IMR-90 (cell line): Measurements from ENCODE around the gene SFXN3. TPM values are rescaled to one million over a fixed set of nuclear protein-coding genes. Genes with fewer than 3 reads are reported as not detected.

Experiments used
- ATAC-seq: fragments of 200-7000 bp; cut with Tn5 transposase; 2 replicates; pipeline ENCODE4 v1.9.1; 2020; ENCODE audit warnings: low read depth, mild to moderate bottlenecking, moderate library complexity
- BruUV-seq: library from RNA; stranded (reverse); fragments of 400-500 nt; replicated peaks from 2 replicates; lab custom pipeline; 2021; lab: Mats Ljungman, UMichigan
- CTCF ChIA-PET: fragments of 300-600 bp; formaldehyde crosslinking; extraction: SDS; loops from one replicate; lab custom pipeline; 2021; ENCODE audit warnings: antibody characterized with exemption; lab: Yijun Ruan, JAX
- POLR2A ChIA-PET: fragments of 300-600 bp; sonication (Branson Sonifier 250); formaldehyde crosslinking; loops from one replicate; lab custom pipeline; 2022; ENCODE audit warnings: antibody characterized with exemption; ENCODE audit not compliant: unreplicated experiment; lab: Charles Lee
- DNase-seq: peaks from one replicate; pipeline ENCODE4 v3.0.0; 2013
- H2AFZ ChIP-seq: replicated peaks from 2 replicates; pipeline ENCODE3; 2013; ENCODE audit warnings: low read length, mild to moderate bottlenecking; ENCODE audit not compliant: poor library complexity
- H2AK5ac ChIP-seq: 2 replicates; pipeline ENCODE4 v1.6.1; 2013; ENCODE audit warnings: low read depth, low read length, inconsistent platforms
- H2AK9ac ChIP-seq: replicated peaks from 2 replicates; pipeline ENCODE3; 2013; ENCODE audit warnings: mild to moderate bottlenecking, low read depth, low read length, moderate library complexity; ENCODE audit not compliant: poor library complexity
- H2BK120ac ChIP-seq: 2 replicates; pipeline ENCODE4 v1.6.1; 2013; ENCODE audit warnings: low read depth, low read length, inconsistent platforms
- H2BK15ac ChIP-seq: 3 replicates; pipeline ENCODE4 v1.6.1; 2013; ENCODE audit warnings: low read depth, low read length, inconsistent platforms
- H2BK20ac ChIP-seq: 2 replicates; pipeline ENCODE4 v1.6.1; 2013; ENCODE audit warnings: low read depth, mild to moderate bottlenecking, inconsistent platforms, low read length, moderate library complexity
- H2BK5ac ChIP-seq: 2 replicates; pipeline ENCODE4 v1.6.1; 2013; ENCODE audit warnings: mild to moderate bottlenecking, low read depth, low read length, inconsistent platforms; ENCODE audit not compliant: poor library complexity, severe bottlenecking
- H3K14ac ChIP-seq: replicated peaks from 2 replicates; pipeline ENCODE4 v1.6.1; 2013; ENCODE audit warnings: low read depth, low read length, inconsistent platforms
- H3K18ac ChIP-seq: 2 replicates; pipeline ENCODE4 v1.6.1; 2013; ENCODE audit warnings: low read depth, low read length, control low read depth
- H3K23ac ChIP-seq: 2 replicates; pipeline ENCODE4 v1.6.1; 2013; ENCODE audit warnings: low read depth, low read length, inconsistent platforms
- H3K27ac ChIP-seq: 2 replicates; pipeline ENCODE4 v1.5.1; 2013; ENCODE audit warnings: mild to moderate bottlenecking, control low read depth, low read length; ENCODE audit not compliant: insufficient read depth
- H3K27me3 ChIP-seq: 2 replicates; pipeline ENCODE4 v1.6.1; 2013; ENCODE audit warnings: low read length; ENCODE audit not compliant: control insufficient read depth, insufficient read depth
- H3K36me3 ChIP-seq: 2 replicates; pipeline ENCODE4 v1.6.1; 2013; ENCODE audit warnings: low read length, mixed read lengths; ENCODE audit not compliant: control insufficient read depth, insufficient read depth
- H3K4ac ChIP-seq: 2 replicates; pipeline ENCODE4 v1.6.1; 2013; ENCODE audit warnings: low read depth, low read length, inconsistent platforms
- H3K4me1 ChIP-seq: 2 replicates; pipeline ENCODE4 v1.6.1; 2013; ENCODE audit warnings: low read length, mixed read lengths; ENCODE audit not compliant: control insufficient read depth, insufficient read depth
- H3K4me2 ChIP-seq: 2 replicates; pipeline ENCODE4 v1.6.1; 2013; ENCODE audit warnings: low read depth, mild to moderate bottlenecking, control low read depth, low read length, moderate library complexity
- H3K4me3 ChIP-seq: 2 replicates; pipeline ENCODE4 v1.5.1; 2013; ENCODE audit warnings: low read depth, mild to moderate bottlenecking, control low read depth, low read length, moderate library complexity; ENCODE audit not compliant: insufficient read depth
- H3K56ac ChIP-seq: 2 replicates; pipeline ENCODE4 v1.6.1; 2013; ENCODE audit warnings: low read length, inconsistent platforms; ENCODE audit not compliant: insufficient read depth; ENCODE audit errors: extremely low read depth
- H3K79me1 ChIP-seq, 2 experiments: 2 replicates each; pipeline ENCODE4 v1.6.1; 2013; ENCODE audit warnings: low read length in 2 of 2, inconsistent platforms in 1 of 2, low read depth in 1 of 2
- H3K9ac ChIP-seq: 2 replicates; pipeline ENCODE4 v1.6.1; 2013; ENCODE audit warnings: low read depth, low read length, control low read depth
- H3K9me1 ChIP-seq: 2 replicates; pipeline ENCODE4 v1.6.1; 2013; ENCODE audit warnings: low read length, inconsistent platforms; ENCODE audit not compliant: insufficient read depth
- H3K9me3 ChIP-seq: 2 replicates; pipeline ENCODE4 v1.6.1; 2013; ENCODE audit warnings: low read length; ENCODE audit not compliant: control insufficient read depth, insufficient read depth
- H4K20me1 ChIP-seq: 2 replicates; pipeline ENCODE4 v1.6.1; 2013; ENCODE audit warnings: low read length, inconsistent platforms; ENCODE audit not compliant: insufficient read depth
- H4K5ac ChIP-seq: 2 replicates; pipeline ENCODE4 v1.6.1; 2013; ENCODE audit warnings: mild to moderate bottlenecking, low read depth, low read length, control low read depth
- H4K8ac ChIP-seq, 2 experiments: 2 replicates each; pipeline ENCODE4 v1.6.1; 2013; ENCODE audit warnings: low read depth in 2 of 2, low read length in 2 of 2, control low read depth in 1 of 2, inconsistent platforms in 1 of 2
- H4K91ac ChIP-seq: 2 replicates; pipeline ENCODE4 v1.6.1; 2013; ENCODE audit warnings: low read depth, low read length, inconsistent platforms; ENCODE audit not compliant: insufficient read depth
- BHLHE40 ChIP-seq: fragments of 150-350 bp; IDR thresholded peaks from 2 replicates; pipeline ENCODE4 v1.6.1; 2016; ENCODE audit warnings: mild to moderate bottlenecking, low read depth, low read length
- CEBPB ChIP-seq: IDR thresholded peaks from 2 replicates; pipeline ENCODE4 v1.6.1; 2012; ENCODE audit warnings: low read depth, low read length, improper control_type of control experiment
- CHD1 ChIP-seq: IDR thresholded peaks from 2 replicates; pipeline ENCODE4 v1.6.1; 2012; ENCODE audit warnings: low read depth, low read length, improper control_type of control experiment
- FOS ChIP-seq: fragments of 150-350 bp; IDR thresholded peaks from 2 replicates; pipeline ENCODE4 v1.6.1; 2016; ENCODE audit warnings: low read depth, low read length
- MAFK ChIP-seq: IDR thresholded peaks from 2 replicates; pipeline ENCODE4 v1.6.1; 2012; ENCODE audit warnings: low read depth, low read length, improper control_type of control experiment
- MAZ ChIP-seq: IDR thresholded peaks from 2 replicates; pipeline ENCODE4 v1.6.1; 2012; ENCODE audit warnings: low read depth, mild to moderate bottlenecking, low read length, improper control_type of control experiment, moderate library complexity, borderline replicate concordance
- MXI1 ChIP-seq: IDR thresholded peaks from 2 replicates; pipeline ENCODE4 v1.6.1; 2012; ENCODE audit warnings: low read depth, mild to moderate bottlenecking, low read length, moderate library complexity, borderline replicate concordance
- POLR2A ChIP-seq: IDR thresholded peaks from 2 replicates; pipeline ENCODE4 v1.6.1; 2012; ENCODE audit warnings: mild to moderate bottlenecking, low read depth, low read length
- RAD21 ChIP-seq: IDR thresholded peaks from 2 replicates; pipeline ENCODE4 v1.6.1; 2012; ENCODE audit warnings: low read length, improper control_type of control experiment
- RFX5 ChIP-seq: IDR thresholded peaks from 2 replicates; pipeline ENCODE4 v1.8.0; 2012; ENCODE audit warnings: low read depth, mild to moderate bottlenecking, low read length, moderate library complexity
- SMC3 ChIP-seq: fragments of 150-350 bp; IDR thresholded peaks from 2 replicates; pipeline ENCODE4 v1.6.1; 2016; ENCODE audit warnings: low read depth, mild to moderate bottlenecking, antibody characterized with exemption, low read length, moderate library complexity
- WGBS, 2 experiments: methylation state at CpG; one replicate each; pipeline versions ENCODE4 v1.1.5 to v1.1.7; 2013; ENCODE audit warnings: missing lambda C conversion rate in 2 of 2; ENCODE audit not compliant: insufficient read length in 1 of 2; ENCODE audit errors: extremely low coverage in 2 of 2; 5-methylcytosine and 5-hydroxymethylcytosine counted together
- dilution Hi-C: fragments of 300-500 bp; cut with HindIII; formaldehyde crosslinking; loops from one replicate; pipeline ENCODE4 v1.14.3; 2018; ENCODE audit warnings: low sequenced_read_pairs; ENCODE audit not compliant: unreplicated experiment
- in situ Hi-C: fragments of 300-500 bp; cut with MboI; formaldehyde crosslinking; loops from 3 replicates; pipeline ENCODE4 v1.14.3; 2019; ENCODE audit warnings: low sequenced_read_pairs, inconsistent platforms, mixed read lengths
- intact Hi-C: fragments of 100-400 bp; cut with micrococcal nuclease; formaldehyde crosslinking; loops from 2 replicates; pipeline ENCODE4 v1.10.0; 2022
- polyA plus RNA-seq, 3 experiments: library from polyadenylated mRNA; depleted of rRNA; stranded (reverse); fragments of >200 nt; gene quantifications; 2 replicates each; pipeline ENCODE4 v1.2.3, GENCODE V29; 2012; ENCODE audit warnings: low replicate concordance in 1 of 3
- total RNA-seq: library from RNA; depleted of rRNA; stranded (reverse); fragments of >200 nt; gene quantifications from 2 replicates; pipeline ENCODE4 v1.2.3, GENCODE V29; 2012
- TF ChIP-seq, protein P1 (sequence below): fragments of 150-350 bp; IDR thresholded peaks from 2 replicates; pipeline ENCODE4 v1.6.1; 2016; ENCODE audit warnings: low read depth, mild to moderate bottlenecking, low read length, moderate library complexity, borderline replicate concordance
- TF ChIP-seq, protein P2 (sequence below): conservative IDR thresholded peaks from 2 replicates; pipeline ENCODE4 v1.5.1; 2012; ENCODE audit warnings: mild to moderate bottlenecking, low read depth, low read length, improper control_type of control experiment

SFXN3 gene
- total and polyA plus RNA-seq, 2 of the 4 experiments (the other 2 are of a cell fraction), result 64.7 to 77.2 TPM

DNA sequence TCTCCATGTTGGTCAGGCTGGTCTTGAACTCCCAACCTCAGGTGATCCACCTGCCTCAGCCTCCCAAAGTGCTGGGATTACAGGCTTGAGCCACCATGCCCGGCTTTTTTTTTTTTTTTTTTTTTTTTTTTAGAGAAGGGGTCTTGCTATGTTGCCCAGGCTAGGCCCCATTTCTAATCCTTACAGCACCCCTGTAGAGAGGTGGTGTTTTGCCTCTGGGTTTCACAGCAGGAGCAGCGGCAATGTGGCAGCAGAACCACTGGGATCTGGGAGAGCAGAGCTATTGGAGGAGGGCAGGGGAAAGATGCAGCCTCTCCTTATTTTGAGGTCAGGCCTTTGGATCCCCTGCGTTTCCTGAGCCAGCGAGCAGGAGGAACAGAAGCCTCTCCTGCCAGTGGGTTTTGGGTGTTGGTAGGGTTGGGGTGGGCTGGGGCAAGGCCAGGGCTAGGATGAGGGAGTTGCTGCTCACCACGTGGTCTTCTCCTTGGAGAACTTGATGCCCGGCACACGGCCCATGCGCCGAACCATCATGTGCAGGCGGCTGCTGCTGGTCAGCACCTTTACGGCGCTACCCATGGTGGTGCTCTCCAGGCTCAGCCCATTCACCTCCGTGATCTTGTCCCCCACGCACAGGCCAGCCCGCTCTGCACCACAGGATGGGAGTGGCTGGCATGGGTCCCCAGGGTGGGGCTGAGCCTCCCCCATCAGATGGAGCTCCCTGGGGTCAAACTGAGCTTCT lies 7.9 kb upstream of the SFXN3 start:
- WGBS, 2 experiments, result 83% methylated on average over 9 of the region's 15 CpGs; no CpG with 5 or more reads in 1 of the 2 experiments
- H3K4me2 ChIP-seq, result no peak overlapping the region
- H4K8ac ChIP-seq, result no peak overlapping the region
- intact Hi-C loops, result no loop called here
- H2BK20ac ChIP-seq, result no peak overlapping the region
- no peak overlapping the region for H2AK5ac ChIP-seq
- ATAC-seq (no peak), DNase-seq (no peak)
- no peaks in the 10 kb centered on the region; the same call in 1 of the 2 replicates for H3K4me1 ChIP-seq
- TF ChIP-seq, protein P1, sequence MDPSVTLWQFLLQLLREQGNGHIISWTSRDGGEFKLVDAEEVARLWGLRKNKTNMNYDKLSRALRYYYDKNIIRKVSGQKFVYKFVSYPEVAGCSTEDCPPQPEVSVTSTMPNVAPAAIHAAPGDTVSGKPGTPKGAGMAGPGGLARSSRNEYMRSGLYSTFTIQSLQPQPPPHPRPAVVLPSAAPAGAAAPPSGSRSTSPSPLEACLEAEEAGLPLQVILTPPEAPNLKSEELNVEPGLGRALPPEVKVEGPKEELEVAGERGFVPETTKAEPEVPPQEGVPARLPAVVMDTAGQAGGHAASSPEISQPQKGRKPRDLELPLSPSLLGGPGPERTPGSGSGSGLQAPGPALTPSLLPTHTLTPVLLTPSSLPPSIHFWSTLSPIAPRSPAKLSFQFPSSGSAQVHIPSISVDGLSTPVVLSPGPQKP, result no peak
- TF ChIP-seq MXI1, result no peak
- TF ChIP-seq CHD1, result no peak
- TF ChIP-seq, protein P2, sequence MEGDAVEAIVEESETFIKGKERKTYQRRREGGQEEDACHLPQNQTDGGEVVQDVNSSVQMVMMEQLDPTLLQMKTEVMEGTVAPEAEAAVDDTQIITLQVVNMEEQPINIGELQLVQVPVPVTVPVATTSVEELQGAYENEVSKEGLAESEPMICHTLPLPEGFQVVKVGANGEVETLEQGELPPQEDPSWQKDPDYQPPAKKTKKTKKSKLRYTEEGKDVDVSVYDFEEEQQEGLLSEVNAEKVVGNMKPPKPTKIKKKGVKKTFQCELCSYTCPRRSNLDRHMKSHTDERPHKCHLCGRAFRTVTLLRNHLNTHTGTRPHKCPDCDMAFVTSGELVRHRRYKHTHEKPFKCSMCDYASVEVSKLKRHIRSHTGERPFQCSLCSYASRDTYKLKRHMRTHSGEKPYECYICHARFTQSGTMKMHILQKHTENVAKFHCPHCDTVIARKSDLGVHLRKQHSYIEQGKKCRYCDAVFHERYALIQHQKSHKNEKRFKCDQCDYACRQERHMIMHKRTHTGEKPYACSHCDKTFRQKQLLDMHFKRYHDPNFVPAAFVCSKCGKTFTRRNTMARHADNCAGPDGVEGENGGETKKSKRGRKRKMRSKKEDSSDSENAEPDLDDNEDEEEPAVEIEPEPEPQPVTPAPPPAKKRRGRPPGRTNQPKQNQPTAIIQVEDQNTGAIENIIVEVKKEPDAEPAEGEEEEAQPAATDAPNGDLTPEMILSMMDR, result no peak
- no peak for TF ChIP-seq POLR2A
- TF ChIP-seq RAD21, result no peak
- no peak for TF ChIP-seq MAFK
- TF ChIP-seq FOS, result no peak
- TF ChIP-seq SMC3, result no peak
- no peak for TF ChIP-seq BHLHE40
- TF ChIP-seq CEBPB, result no peak
- no peak for TF ChIP-seq RFX5
- TF ChIP-seq MAZ, result no peak
- H3K4ac ChIP-seq, result no peak overlapping the region
- no peak overlapping the region for H3K9ac ChIP-seq
- no peak overlapping the region for H2BK120ac ChIP-seq
- CTCF ChIA-PET, result no interaction called here
- H3K79me1 ChIP-seq, result no peaks in the 10 kb centered on the region
- no peak overlapping the region for H2BK15ac ChIP-seq
- no TSS peak for BruUV-seq
- no peak overlapping the region for H4K5ac ChIP-seq
- no peak overlapping the region for H2AK9ac ChIP-seq
- no peak overlapping the region for H3K14ac ChIP-seq
- no peak overlapping the region for H4K91ac ChIP-seq
- H2BK5ac ChIP-seq, result no peak overlapping the region
- dilution Hi-C loops, result no loop called here
- POLR2A ChIA-PET, result no interaction called here
- no peak overlapping the region for H3K56ac ChIP-seq
- no peak overlapping the region for H2AFZ ChIP-seq
- H3K4me3 ChIP-seq, result no peak overlapping the region
- no peak overlapping the region for H3K23ac ChIP-seq
- H3K27me3 ChIP-seq, result peaks cover 1% of the 10 kb centered on the region; the same call in 1 of the 2 replicates
- H3K9me3 ChIP-seq, result no peaks in the 10 kb centered on the region
- in situ Hi-C loops, result no loop called here
- H3K27ac ChIP-seq, result no peak overlapping the region
- no peaks in the 10 kb centered on the region for H3K9me1 ChIP-seq
- H4K20me1 ChIP-seq, result no peaks in the 10 kb centered on the region
- no peaks in the 10 kb centered on the region for H3K36me3 ChIP-seq
- no peak overlapping the region for H3K18ac ChIP-seq
